ENCODE measurements around the gene ACVR1B. TPM values are rescaled to one million over a fixed set of nuclear protein-coding genes. Genes with fewer than 3 reads are reported as not detected.

Gene ACVR1B
- total and polyA plus RNA-seq, 2 of the 8 experiments (the other 6 are each of a cell fraction or from before 2014, with no cell fraction given): 16.0 to 19.2 TPM

DNA sequence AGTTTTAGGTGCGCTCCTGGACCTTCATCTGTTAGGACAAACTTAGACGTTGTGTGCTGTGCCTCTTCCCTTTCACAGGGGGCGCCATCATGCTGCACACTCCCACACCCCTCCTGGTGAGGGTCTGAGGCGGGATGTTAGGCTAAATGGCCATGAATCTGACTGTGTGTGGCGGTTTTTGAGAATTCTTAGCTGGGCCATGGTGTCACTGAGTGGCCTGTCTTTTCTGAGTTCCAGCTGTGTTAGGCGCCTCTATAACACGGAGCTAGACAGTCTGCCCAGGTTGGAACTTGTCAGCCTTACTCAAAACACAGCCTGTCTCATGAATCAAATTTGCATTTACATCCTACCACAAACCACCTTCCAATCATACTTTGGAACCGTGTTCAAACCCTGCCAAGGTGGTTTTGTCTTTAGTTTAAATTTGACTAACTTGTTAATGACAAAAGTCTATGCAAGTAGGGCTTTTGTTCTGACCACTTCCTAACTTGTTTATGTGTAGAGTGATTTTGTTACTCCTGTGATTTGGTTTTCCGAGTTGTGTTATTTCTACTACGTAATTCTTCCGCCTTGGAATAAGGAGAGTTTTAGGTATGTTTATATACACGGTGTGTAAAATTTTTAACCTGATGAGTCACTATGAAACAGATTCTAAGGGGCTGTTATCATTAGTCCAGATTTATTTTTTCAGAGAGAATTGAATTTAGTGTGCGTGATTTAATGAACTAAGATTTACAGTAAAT is 19.6 kb downstream of the ACVR1B start:
- no peak overlapping the region for H3K27ac ChIP-seq (ENCODE audit: low read depth, low read length)
- no peak for TF ChIP-seq CTBP2 (IDR thresholded peaks at IDR 0.05; ENCODE audit: borderline replicate concordance, insufficient read depth, insufficient read length, low read length)

More for the DNA sequence above, 19.6 kb downstream of the ACVR1B start:
- H4K5ac ChIP-seq (ENCODE audit: insufficient read length, low read depth, low read length): no peak overlapping the region
- H4K20me1 ChIP-seq (replicated peaks in 1 of 2; ENCODE audit: control insufficient read depth in 1 of 2, insufficient read depth in 2 of 2, low read length in 2 of 2): peaks cover 9 to 20% of the 10 kb centered on the region in 2 experiments
- H3K36me3 ChIP-seq (ENCODE audit: control insufficient read depth in 2 of 4, insufficient read depth in 4 of 4, low read length in 3 of 4): peaks cover 0 to 3% (median under 1%) of the 10 kb centered on the region in 4 experiments; a peak in 4 of 8 replicates
- no peak overlapping the region for H3K56ac ChIP-seq (replicated peaks; ENCODE audit: insufficient read length, low read depth, low read length)
- CTCF ChIA-PET (ENCODE audit: partially characterized antibody): interaction anchor here (0.6 to 4.9 kb wide), 38 partner anchors 8 to 206 kb away, joined by 3 to 55 read pairs (median 5); partner anchors contain the start of genes ANKRD33 and TAMALIN
- H3K23ac ChIP-seq (ENCODE audit: insufficient read length): no peak overlapping the region
- no peak for FAIRE-seq
- H2BK15ac ChIP-seq (ENCODE audit: low read length): no peak overlapping the region
- H3K9me3 ChIP-seq (ENCODE audit: insufficient read depth in 2 of 2, low read depth in 1 of 2, low read length in 1 of 2): no peaks in the 10 kb centered on the region
- H2BK12ac ChIP-seq (ENCODE audit: low read depth, low read length): no peak overlapping the region
- POLR2A ChIA-PET (ENCODE audit: partially characterized antibody): no interaction called here
- H3K4me1 ChIP-seq (replicated peaks in 1 of 4; ENCODE audit: control insufficient read depth in 3 of 4, insufficient read depth in 4 of 4, low read length in 3 of 4): peaks cover 3 to 10% (median 6%) of the 10 kb centered on the region in 4 experiments; a peak in 5 of 7 replicates
- H3K4ac ChIP-seq (replicated peaks; ENCODE audit: insufficient read length, low read depth, low read length): no peak overlapping the region
- no peaks in the 10 kb centered on the region for H3K23me2 ChIP-seq (ENCODE audit: low read depth, low read length)
- DNase-seq (ENCODE audit: low read depth in 1 of 2, low spot score in 2 of 2): peak in 1 of 2 experiments; percentile 62
- no peak overlapping the region for H3K14ac ChIP-seq (ENCODE audit: insufficient read length)
- no peak overlapping the region for H2AK5ac ChIP-seq (ENCODE audit: low read depth, low read length)
- no peak overlapping the region for H2AFZ ChIP-seq (ENCODE audit: low read length)
- peaks cover 0 to 18% of the 10 kb centered on the region in 2 experiments; a peak in 1 of 4 replicates for H3K79me2 ChIP-seq (ENCODE audit: control insufficient read depth in 1 of 2, insufficient read depth in 2 of 2, low read length in 2 of 2)
- H4K8ac ChIP-seq (ENCODE audit: extremely low read depth, insufficient read depth, low read length): no peak overlapping the region
- H3K4me3 ChIP-seq (ENCODE audit: extremely low read depth in 1 of 4, insufficient read depth in 2 of 4, low read depth in 3 of 4, low read length in 4 of 4): no peak overlapping the region
- H3K4me2 ChIP-seq (ENCODE audit: insufficient read depth in 1 of 2, low read depth in 2 of 2, low read length in 2 of 2): 0 out of 4 replicates have a peak overlapping the region, but pooled peaks of 1 of the 2 experiments have one; percentile 9
- H3K9ac ChIP-seq (replicated peaks in 1 of 4; ENCODE audit: extremely low read depth in 1 of 4, low read depth in 3 of 4, low read length in 3 of 4): no peak overlapping the region
- H3K27me3 ChIP-seq (replicated peaks in 1 of 4; ENCODE audit: control insufficient read depth in 3 of 4, extremely low read depth in 1 of 4, insufficient read depth in 3 of 4, low read length in 3 of 4): no peaks in the 10 kb centered on the region
- H2BK120ac ChIP-seq (replicated peaks; ENCODE audit: low read depth, low read length): no peak overlapping the region
- no peak overlapping the region for H3K18ac ChIP-seq (ENCODE audit: extremely low read depth, low read length)
- H2BK5ac ChIP-seq (ENCODE audit: low read depth, low read length): no peak overlapping the region
- no peak overlapping the region for H2BK20ac ChIP-seq (ENCODE audit: low read length)
- H4K91ac ChIP-seq (replicated peaks; ENCODE audit: insufficient read length, low read length): no peak overlapping the region
- peaks cover 6% of the 10 kb centered on the region; the same call in 1 of the 2 replicates for H3K79me1 ChIP-seq (ENCODE audit: low read depth, low read length)
- 61% methylated on average over 11 of the region's 13 CpGs; no CpG with 5 or more reads in 1 of the 2 experiments for WGBS, 2 experiments (ENCODE audit: extremely low coverage in 1 of 2, insufficient coverage in 1 of 2, insufficient read length in 1 of 2, insufficient replicate concordance in 2 of 2, low coverage in 1 of 2, low lambda C conversion rate in 2 of 2, missing lambda C conversion rate in 1 of 2)
